ENCODE results near the gene PCTP.

The PCTP gene

GRCh38 chr17:55760643-55761355 is 9.9 kb downstream of the PCTP start:
- TF ChIP-seq CTCF (IDR thresholded peaks at IDR 0.05; ENCODE audit: borderline replicate concordance, control extremely low read depth, extremely low read depth, insufficient read depth, missing control alignments): no peak
- in situ Hi-C loops (cut with MboI; ENCODE audit: low sequenced_read_pairs, unreplicated experiment): no loop called here
- no peak for DNase-seq (ENCODE audit: low spot score)

GRCh38 chr17:55762086-55762858 is 11.4 kb downstream of the PCTP start:
- DNase-seq (ENCODE audit: low spot score): no peak
- in situ Hi-C loops (cut with MboI; ENCODE audit: low sequenced_read_pairs, unreplicated experiment): no loop called here
- TF ChIP-seq CTCF (IDR thresholded peaks at IDR 0.05; ENCODE audit: borderline replicate concordance, control extremely low read depth, extremely low read depth, insufficient read depth, missing control alignments): no peak

- no peak for TF ChIP-seq CTCF (IDR thresholded peaks at IDR 0.05; ENCODE audit: borderline replicate concordance, control extremely low read depth, extremely low read depth, insufficient read depth, missing control alignments)
- no peak for DNase-seq (ENCODE audit: low spot score)
- in situ Hi-C loops (cut with MboI; ENCODE audit: low sequenced_read_pairs, unreplicated experiment): no loop called here
These were observed 13.0 kb downstream of the PCTP start for GRCh38 chr17:55763856-55764255.

- no peak for DNase-seq (ENCODE audit: low spot score)
- in situ Hi-C loops (cut with MboI; ENCODE audit: low sequenced_read_pairs, unreplicated experiment): no loop called here
- TF ChIP-seq CTCF (IDR thresholded peaks at IDR 0.05; ENCODE audit: borderline replicate concordance, control extremely low read depth, extremely low read depth, insufficient read depth, missing control alignments): no peak
These were observed 13.8 kb downstream of the PCTP start for GRCh38 chr17:55764610-55765009.

- in situ Hi-C loops (cut with MboI; ENCODE audit: low sequenced_read_pairs, unreplicated experiment): no loop called here
- DNase-seq (ENCODE audit: low spot score): no peak
- TF ChIP-seq CTCF (IDR thresholded peaks at IDR 0.05; ENCODE audit: borderline replicate concordance, control extremely low read depth, extremely low read depth, insufficient read depth, missing control alignments): no peak
These were observed 14.6 kb downstream of the PCTP start for GRCh38 chr17:55765472-55765871.

GRCh38 chr17:55768936-55769624 is 18.2 kb downstream of the PCTP start:
- no peak for TF ChIP-seq CTCF (IDR thresholded peaks at IDR 0.05; ENCODE audit: borderline replicate concordance, control extremely low read depth, extremely low read depth, insufficient read depth, missing control alignments)
- in situ Hi-C loops (cut with MboI; ENCODE audit: low sequenced_read_pairs, unreplicated experiment): no loop called here
- DNase-seq (ENCODE audit: low spot score): no peak

All from GM13976 (cell line).